IgD-negative memory B cell (primary cell): ENCODE data around the gene TSHR. TPM values are rescaled to one million over a fixed set of nuclear protein-coding genes. Genes with fewer than 3 reads are reported as not detected.
"Not testable (repeated sequence)": the region's sequence is repeated elsewhere in the genome, so short reads cannot be mapped to it uniquely, and the experiment has no call there.

ENCODE experiments used
- H3K27ac Mint-ChIP-seq, 3 donors: one replicate each; pipeline ENCODE4 v1.8.0; 2020 to 2022; ENCODE audit warnings: mild to moderate bottlenecking in 3 of 3, mixed read lengths in 3 of 3, moderate library complexity in 1 of 3
- H3K27me3 Mint-ChIP-seq: one replicate; pipeline ENCODE4 v1.8.0; 2021; ENCODE audit warnings: mixed read lengths
- H3K36me3 Mint-ChIP-seq: one replicate; pipeline ENCODE4 v1.8.0; 2020; ENCODE audit warnings: mild to moderate bottlenecking, mixed read lengths
- H3K4me1 Mint-ChIP-seq, 3 donors: one replicate each; pipeline ENCODE4 v1.8.0; 2020 to 2022; ENCODE audit warnings: mixed read lengths in 3 of 3, mild to moderate bottlenecking in 1 of 3
- H3K4me3 Mint-ChIP-seq, 4 donors: one replicate each; pipeline ENCODE4 v1.8.0; 2020 to 2022; ENCODE audit warnings: mild to moderate bottlenecking in 4 of 4, mixed read lengths in 4 of 4, moderate library complexity in 3 of 4
- H3K9me3 Mint-ChIP-seq, 3 donors: one replicate each; pipeline ENCODE4 v1.8.0; 2020 to 2021; ENCODE audit warnings: mixed read lengths in 3 of 3, mild to moderate bottlenecking in 1 of 3
- polyA plus RNA-seq: library from polyadenylated mRNA; unstranded; fragments of 300-500 nt; fragmentation: Illumina TruSeq; gene quantifications from one replicate; pipeline ENCODE4 v1.2.3, GENCODE V29; 2021

Gene TSHR
- polyA plus RNA-seq, 1 donor from 2014 or later, result not detected

GRCh38 chr14:80941241-80942185, 13.9 kb upstream of the TSHR start, which contains the start of gene CEP128:
Gene CEP128, minus strand, starts transcription at chr14:80941738.
- Mint-ChIP-seq H3K27me3 (no peaks in the 10 kb centered on the region), H3K4me3 (peak within 1 kb of the TSS; percentile 88 to 95 (median 91)), H3K36me3 (peaks cover 4% of the 10 kb centered on the region), H3K4me1 (peaks cover 11 to 17% (median 12%) of the 10 kb centered on the region in 3 donors), H3K27ac (peak within 1 kb of the TSS in 2 of 3 donors; percentile 40 to 73), H3K9me3 (no peaks in the 10 kb centered on the region)

GRCh38 chr14:80942191-80942600, 13.2 kb upstream of the TSHR start:
- H3K9me3 Mint-ChIP-seq, result no peaks in the 10 kb centered on the region
- peaks cover 2% of the 10 kb centered on the region for H3K27me3 Mint-ChIP-seq
- H3K27ac Mint-ChIP-seq, result peak overlapping the region in 2 of 3 donors; percentile 40 to 73
- H3K4me1 Mint-ChIP-seq, result peaks cover 11 to 17% (median 12%) of the 10 kb centered on the region in 3 donors
- H3K36me3 Mint-ChIP-seq, result peaks cover 4% of the 10 kb centered on the region
- H3K4me3 Mint-ChIP-seq, result peak overlapping the region; percentile 88 to 95 (median 91)

GRCh38 chr14:80944861-80945617, 10.4 kb upstream of the TSHR start:
- peaks cover 4% of the 10 kb centered on the region for H3K36me3 Mint-ChIP-seq
- H3K9me3 Mint-ChIP-seq, result no peaks in the 10 kb centered on the region
- H3K27me3 Mint-ChIP-seq, result peaks cover 4% of the 10 kb centered on the region
- H3K4me1 Mint-ChIP-seq, result peaks cover 11 to 17% (median 12%) of the 10 kb centered on the region in 3 donors
- no peak overlapping the region for H3K4me3 Mint-ChIP-seq
- no peak overlapping the region for H3K27ac Mint-ChIP-seq

- H3K4me3 Mint-ChIP-seq, result no peak overlapping the region
- H3K27ac Mint-ChIP-seq, result no peak overlapping the region
- H3K4me1 Mint-ChIP-seq, result peaks cover 9 to 12% (median 9%) of the 10 kb centered on the region in 3 donors
- peaks cover 4% of the 10 kb centered on the region for H3K27me3 Mint-ChIP-seq
- peaks cover 4% of the 10 kb centered on the region for H3K36me3 Mint-ChIP-seq
- no peaks in the 10 kb centered on the region for H3K9me3 Mint-ChIP-seq
Measured at GRCh38 chr14:80946187-80946586, 9.2 kb upstream of the TSHR start.

GRCh38 chr14:80946797-80947196, 8.6 kb upstream of the TSHR start:
- peaks cover 7 to 9% (median 9%) of the 10 kb centered on the region in 3 donors for H3K4me1 Mint-ChIP-seq
- no peak overlapping the region for H3K27ac Mint-ChIP-seq
- H3K36me3 Mint-ChIP-seq, result peaks cover 4% of the 10 kb centered on the region
- peaks cover 4% of the 10 kb centered on the region for H3K27me3 Mint-ChIP-seq
- H3K4me3 Mint-ChIP-seq, result no peak overlapping the region
- no peaks in the 10 kb centered on the region for H3K9me3 Mint-ChIP-seq

GRCh38 chr14:80948291-80948690, 7.1 kb upstream of the TSHR start:
- Mint-ChIP-seq H3K4me3 (no peak overlapping the region), H3K9me3 (no peaks in the 10 kb centered on the region), H3K27me3 (peaks cover 4% of the 10 kb centered on the region), H3K36me3 (peaks cover 4% of the 10 kb centered on the region), H3K4me1 (no peaks in the 10 kb centered on the region), H3K27ac (no peak overlapping the region)

GRCh38 chr14:80951491-80951890, 3.9 kb upstream of the TSHR start:
- Mint-ChIP-seq H3K36me3 (no peaks in the 10 kb centered on the region), H3K27ac (no peak overlapping the region), H3K4me1 (peaks cover 7 to 16% (median 7%) of the 10 kb centered on the region in 3 donors), H3K9me3 (no peaks in the 10 kb centered on the region), H3K4me3 (no peak overlapping the region), H3K27me3 (peaks cover 4% of the 10 kb centered on the region)

- peaks cover 24 to 32% (median 24%) of the 10 kb centered on the region in 3 donors for H3K4me1 Mint-ChIP-seq
- not testable (repeated sequence) for H3K36me3 Mint-ChIP-seq, H3K9me3 Mint-ChIP-seq, H3K4me3 Mint-ChIP-seq, H3K27me3 Mint-ChIP-seq
- H3K27ac Mint-ChIP-seq, result peak overlapping the region in 1 of 3 donors; percentile 33
Measured at GRCh38 chr14:80953211-80953610, 2.2 kb upstream of the TSHR start.

GRCh38 chr14:80954687-80955299, 628 bp upstream of the TSHR start:
- Mint-ChIP-seq H3K36me3 (no peaks in the 10 kb centered on the region), H3K4me3 (peak overlapping the region; percentile 69 to 93 (median 84)), H3K9me3 (peaks cover 0 to 2% (median 0%) of the 10 kb centered on the region in 3 donors), H3K27ac (peak overlapping the region in 1 of 3 donors; percentile 15), H3K4me1 (peaks cover 36 to 45% (median 39%) of the 10 kb centered on the region in 3 donors), H3K27me3 (peaks cover 6% of the 10 kb centered on the region)

- Mint-ChIP-seq H3K27me3 (peaks cover 6% of the 10 kb centered on the region), H3K4me1 (peaks cover 36 to 54% (median 45%) of the 10 kb centered on the region in 3 donors), H3K36me3 (no peaks in the 10 kb centered on the region), H3K27ac (peak overlapping the region in 1 of 3 donors; percentile 13), H3K4me3 (peak overlapping the region in 1 of 4 donors; percentile 91), H3K9me3 (peaks cover 0 to 2% (median 0%) of the 10 kb centered on the region in 3 donors)
Measured at GRCh38 chr14:80956102-80956501, 681 bp downstream of the TSHR start.

- H3K36me3 Mint-ChIP-seq, result no peaks in the 10 kb centered on the region
- H3K27me3 Mint-ChIP-seq, result peaks cover 6% of the 10 kb centered on the region
- H3K4me3 Mint-ChIP-seq, result peak overlapping the region; percentile 4 to 91 (median 44)
- H3K9me3 Mint-ChIP-seq, result peaks cover 0 to 2% (median 0%) of the 10 kb centered on the region in 3 donors
- H3K4me1 Mint-ChIP-seq, result peaks cover 36 to 56% (median 45%) of the 10 kb centered on the region in 3 donors
- peak overlapping the region in 2 of 3 donors; percentile 69 to 93 for H3K27ac Mint-ChIP-seq
Measured at GRCh38 chr14:80956922-80957321, 1.5 kb downstream of the TSHR start.

- peak overlapping the region; percentile 60 to 93 (median 69) for H3K27ac Mint-ChIP-seq
- peaks cover 6% of the 10 kb centered on the region for H3K27me3 Mint-ChIP-seq
- H3K4me3 Mint-ChIP-seq, result peak overlapping the region in 2 of 4 donors; percentile 83 to 91
- H3K4me1 Mint-ChIP-seq, result peaks cover 36 to 56% (median 45%) of the 10 kb centered on the region in 3 donors
- H3K36me3 Mint-ChIP-seq, result no peaks in the 10 kb centered on the region
- H3K9me3 Mint-ChIP-seq, result peaks cover 0 to 2% (median 0%) of the 10 kb centered on the region in 3 donors
Measured at GRCh38 chr14:80957613-80958012, 2.2 kb downstream of the TSHR start.

- Mint-ChIP-seq H3K36me3 (peaks cover 1% of the 10 kb centered on the region), H3K4me1 (peaks cover 36 to 56% (median 45%) of the 10 kb centered on the region in 3 donors), H3K27me3 (peaks cover 6% of the 10 kb centered on the region), H3K4me3 (peak overlapping the region in 3 of 4 donors; percentile 31 to 91 (median 52)), H3K27ac (peak overlapping the region in 2 of 3 donors; percentile 69 to 95), H3K9me3 (peaks cover 0 to 2% (median 0%) of the 10 kb centered on the region in 3 donors)
Measured at GRCh38 chr14:80958226-80958625, 2.8 kb downstream of the TSHR start.

GRCh38 chr14:80958939-80959338, 3.5 kb downstream of the TSHR start:
- peaks cover 2% of the 10 kb centered on the region for H3K36me3 Mint-ChIP-seq
- peak overlapping the region in 2 of 4 donors; percentile 81 to 91 for H3K4me3 Mint-ChIP-seq
- peaks cover 0 to 2% (median 0%) of the 10 kb centered on the region in 3 donors for H3K9me3 Mint-ChIP-seq
- H3K27me3 Mint-ChIP-seq, result peaks cover 6% of the 10 kb centered on the region
- H3K27ac Mint-ChIP-seq, result peak overlapping the region; percentile 49 to 95 (median 95)
- H3K4me1 Mint-ChIP-seq, result peaks cover 36 to 56% (median 45%) of the 10 kb centered on the region in 3 donors
